ENCODE measurements around the gene SFXN2.
A peak's percentile ranks its signal among the peaks of the same experiment; 100 is the strongest.
"Not testable (repeated sequence)": the region's sequence is repeated elsewhere in the genome, so short reads cannot be mapped to it uniquely, and the experiment has no call there.

Gene SFXN2

DNA sequence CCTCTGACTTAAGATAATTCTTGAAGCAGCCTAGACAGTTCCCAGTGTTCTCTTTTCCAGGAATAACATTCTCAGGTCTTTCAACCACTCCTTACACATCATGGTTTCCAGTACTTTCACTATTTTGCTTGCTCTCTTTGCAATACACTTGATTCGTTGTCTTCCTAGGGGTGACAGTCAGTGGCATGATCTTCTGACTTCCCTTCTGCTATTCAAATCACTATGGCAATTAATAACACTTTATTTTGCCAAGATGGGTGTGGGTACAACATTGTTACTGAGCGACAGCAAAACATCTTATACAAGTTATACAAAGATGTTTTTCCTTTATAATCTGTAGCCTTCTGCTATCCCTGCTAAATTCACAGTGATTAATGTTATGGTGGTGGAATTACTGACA lies 15.5 kb upstream of the SFXN2 start:
- Histone ChIP-seq H3K36me3 (replicated peaks) (peaks cover 19% of the 10 kb centered on the region), H3K4me1 (no peaks in the 10 kb centered on the region), H3K9me3 (no peaks in the 10 kb centered on the region), H3K27me3 (ENCODE audit: low read depth) (no peaks in the 10 kb centered on the region), H3K4me3 (no peak overlapping the region)
- DNase-seq (ENCODE audit: low spot score in 2 of 2), result no peak
- in situ Hi-C loops (cut with MboI; ENCODE audit: low sequenced_read_pairs), result no loop called here

DNA sequence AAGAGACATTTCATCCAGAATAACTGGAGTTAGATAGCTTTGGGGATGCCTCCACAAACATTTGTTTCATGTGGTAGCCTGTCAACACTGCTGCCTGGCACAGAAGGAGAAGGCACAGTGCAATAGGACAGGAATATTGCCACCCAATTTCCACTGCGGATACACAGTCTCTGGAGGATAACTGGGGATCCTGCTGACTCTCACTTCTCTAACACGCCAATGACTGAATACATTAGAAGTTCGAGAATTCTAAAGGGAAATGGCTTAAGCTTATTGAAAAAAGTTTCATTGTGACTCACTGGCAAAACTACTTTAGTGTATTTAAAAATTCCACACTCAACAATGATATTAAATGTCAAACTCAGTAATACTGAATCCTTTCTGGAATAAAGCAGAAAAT lies 13.2 kb upstream of the SFXN2 start:
- no peak overlapping the region for H3K4me3 ChIP-seq
- no peaks in the 10 kb centered on the region for H3K9me3 ChIP-seq
- H3K4me1 ChIP-seq, result no peaks in the 10 kb centered on the region
- H3K36me3 ChIP-seq (replicated peaks), result peaks cover 18% of the 10 kb centered on the region
- no peak for DNase-seq (ENCODE audit: low spot score in 2 of 2)
- in situ Hi-C loops (cut with MboI; ENCODE audit: low sequenced_read_pairs), result no loop called here
- no peaks in the 10 kb centered on the region for H3K27me3 ChIP-seq (ENCODE audit: low read depth)

DNA sequence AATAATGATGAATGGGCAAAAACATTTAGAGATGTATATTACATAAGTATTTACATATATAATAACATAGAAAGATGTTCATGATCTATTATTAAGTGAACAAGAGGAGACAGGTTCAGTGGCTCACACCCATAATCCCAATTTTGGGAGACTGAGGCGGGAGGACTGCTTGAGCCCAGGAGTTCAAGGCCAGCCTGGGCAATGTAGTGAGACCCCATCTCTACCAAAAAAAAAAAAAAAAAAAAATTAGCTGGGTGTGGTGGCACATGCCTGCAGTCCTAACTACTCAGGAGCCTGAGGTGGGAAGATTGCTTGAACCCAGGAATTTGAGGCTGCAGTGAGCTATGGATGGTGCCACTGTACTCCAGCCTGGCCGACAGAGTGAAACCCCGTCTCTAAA lies 12.6 kb upstream of the SFXN2 start:
- no peaks in the 10 kb centered on the region for H3K9me3 ChIP-seq
- H3K36me3 ChIP-seq (replicated peaks), result peaks cover 13% of the 10 kb centered on the region
- no peak overlapping the region for H3K4me3 ChIP-seq
- H3K4me1 ChIP-seq, result no peaks in the 10 kb centered on the region
- in situ Hi-C loops (cut with MboI; ENCODE audit: low sequenced_read_pairs), result no loop called here
- no peaks in the 10 kb centered on the region for H3K27me3 ChIP-seq (ENCODE audit: low read depth)
- no peak for DNase-seq (ENCODE audit: low spot score in 2 of 2)

DNA sequence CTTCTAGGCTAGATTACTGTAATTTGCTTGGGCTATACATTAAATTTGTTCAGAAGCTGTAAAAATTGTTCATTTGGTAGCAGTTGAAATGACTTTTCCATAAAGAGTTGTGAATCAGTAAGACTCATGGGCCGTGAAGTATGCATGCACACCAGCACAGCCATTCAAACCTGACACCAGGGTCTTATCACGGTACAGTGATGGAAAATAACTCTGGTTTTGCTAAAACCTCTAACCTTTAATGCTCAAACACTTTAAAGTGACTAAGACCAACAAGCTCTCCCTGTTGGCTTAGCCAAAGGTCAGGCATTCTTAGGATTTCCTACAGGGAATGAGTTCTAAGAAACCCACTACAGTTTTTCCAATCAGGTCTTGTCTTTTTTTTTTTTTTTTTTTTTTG lies 11.7 kb upstream of the SFXN2 start:
- Histone ChIP-seq H3K36me3 (replicated peaks) (peaks cover 11% of the 10 kb centered on the region), H3K9me3 (no peaks in the 10 kb centered on the region), H3K4me1 (peaks cover 5% of the 10 kb centered on the region), H3K27me3 (ENCODE audit: low read depth) (no peaks in the 10 kb centered on the region), H3K4me3 (no peak overlapping the region)
- no peak for DNase-seq (ENCODE audit: low spot score in 2 of 2)
- in situ Hi-C loops (cut with MboI; ENCODE audit: low sequenced_read_pairs), result no loop called here

DNA sequence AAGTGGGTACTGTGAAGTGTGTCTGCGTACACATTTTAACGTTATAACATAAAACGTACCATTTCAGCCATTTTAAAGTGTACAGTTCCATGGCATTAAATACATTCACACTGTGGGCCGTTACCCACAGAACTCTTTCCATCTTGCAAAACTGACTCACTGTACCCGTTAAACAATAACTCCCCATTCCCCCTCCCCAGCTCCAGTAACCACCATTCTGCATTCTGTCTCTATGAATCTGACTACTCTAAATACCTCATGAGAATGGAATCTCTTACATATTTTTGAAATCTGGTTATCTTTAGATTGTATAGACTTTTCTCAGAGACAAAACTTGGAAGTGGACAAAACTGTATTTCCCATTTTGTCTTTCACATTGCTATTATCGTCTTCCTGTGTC lies 9.5 kb upstream of the SFXN2 start:
- Histone ChIP-seq H3K36me3 (replicated peaks) (no peaks in the 10 kb centered on the region), H3K27me3 (ENCODE audit: low read depth) (no peaks in the 10 kb centered on the region), H3K4me3 (no peak overlapping the region), H3K9me3 (no peaks in the 10 kb centered on the region), H3K4me1 (peaks cover 10% of the 10 kb centered on the region)
- no peak for DNase-seq (ENCODE audit: low spot score in 2 of 2)
- in situ Hi-C loops (cut with MboI; ENCODE audit: low sequenced_read_pairs), result no loop called here

DNA sequence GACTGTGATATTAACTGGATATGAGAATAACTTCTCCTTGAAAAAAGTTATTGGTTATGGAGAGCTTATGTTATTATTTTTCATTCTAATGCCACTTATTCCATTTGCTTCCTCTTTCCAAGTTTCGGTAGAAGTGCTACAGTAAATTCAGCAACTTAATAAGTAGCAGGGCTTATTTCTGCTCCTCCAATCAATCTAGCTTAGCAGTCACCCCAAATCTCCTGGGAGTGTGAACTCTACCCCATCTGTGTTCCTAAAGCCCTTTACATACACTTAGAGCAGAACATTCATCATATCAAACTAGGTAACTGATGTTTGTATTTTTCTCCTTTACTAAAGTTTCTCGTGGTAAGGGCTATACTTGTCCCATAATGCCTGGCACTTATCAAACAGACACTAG lies 8.9 kb upstream of the SFXN2 start:
- no peak for DNase-seq (ENCODE audit: low spot score in 2 of 2)
- H3K4me3 ChIP-seq, result no peak overlapping the region
- no peaks in the 10 kb centered on the region for H3K36me3 ChIP-seq (replicated peaks)
- no peaks in the 10 kb centered on the region for H3K27me3 ChIP-seq (ENCODE audit: low read depth)
- peaks cover 12% of the 10 kb centered on the region for H3K4me1 ChIP-seq
- no peaks in the 10 kb centered on the region for H3K9me3 ChIP-seq
- in situ Hi-C loops (cut with MboI; ENCODE audit: low sequenced_read_pairs), result no loop called here

DNA sequence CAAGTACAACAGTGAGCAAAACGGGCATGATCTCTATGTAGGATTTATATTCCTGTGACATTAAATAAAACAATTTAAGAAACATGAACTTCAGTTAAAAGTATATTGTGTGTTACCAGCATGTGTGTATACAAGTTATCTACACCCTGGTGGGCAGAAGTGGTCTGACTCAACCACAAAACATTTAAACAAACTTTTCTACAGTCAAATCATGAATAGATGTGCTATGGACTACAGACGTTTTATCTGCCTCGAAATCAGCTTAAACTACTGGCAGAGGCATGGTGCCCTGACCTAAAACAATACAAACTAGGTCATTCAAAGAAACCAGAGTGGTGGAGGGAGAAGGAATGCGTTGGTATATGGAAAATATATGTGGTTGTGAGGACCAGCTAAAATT lies 3.8 kb upstream of the SFXN2 start:
- no peak for DNase-seq (ENCODE audit: low spot score in 2 of 2)
- in situ Hi-C loops (cut with MboI; ENCODE audit: low sequenced_read_pairs), result no loop called here
- peaks cover 12% of the 10 kb centered on the region for H3K4me1 ChIP-seq
- no peak overlapping the region for H3K4me3 ChIP-seq
- no peaks in the 10 kb centered on the region for H3K36me3 ChIP-seq (replicated peaks)
- H3K9me3 ChIP-seq, result no peaks in the 10 kb centered on the region
- no peaks in the 10 kb centered on the region for H3K27me3 ChIP-seq (ENCODE audit: low read depth)

DNA sequence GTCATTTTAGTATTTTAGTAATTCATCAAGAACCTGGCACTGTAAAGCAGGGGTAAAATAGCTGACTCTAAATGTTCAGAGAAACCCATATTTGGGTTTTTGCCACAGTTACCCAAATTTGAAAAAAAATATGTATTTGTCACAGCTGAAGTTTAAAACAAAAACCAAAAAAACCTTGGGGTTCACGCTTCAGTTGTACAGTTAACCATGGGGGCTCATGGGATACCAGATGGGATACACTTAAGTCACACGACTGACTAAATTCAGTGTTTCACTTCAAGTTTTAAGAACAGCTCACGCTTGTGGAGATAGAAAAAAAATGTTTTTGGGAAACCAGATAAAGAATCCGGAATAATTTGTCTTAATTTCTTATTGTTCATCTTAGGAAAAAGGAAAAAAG lies 2.3 kb upstream of the SFXN2 start:
- in situ Hi-C loops (cut with MboI; ENCODE audit: low sequenced_read_pairs), result no loop called here
- DNase-seq (ENCODE audit: low spot score in 2 of 2), result no peak
- peaks cover 20% of the 10 kb centered on the region for H3K4me1 ChIP-seq

DNA sequence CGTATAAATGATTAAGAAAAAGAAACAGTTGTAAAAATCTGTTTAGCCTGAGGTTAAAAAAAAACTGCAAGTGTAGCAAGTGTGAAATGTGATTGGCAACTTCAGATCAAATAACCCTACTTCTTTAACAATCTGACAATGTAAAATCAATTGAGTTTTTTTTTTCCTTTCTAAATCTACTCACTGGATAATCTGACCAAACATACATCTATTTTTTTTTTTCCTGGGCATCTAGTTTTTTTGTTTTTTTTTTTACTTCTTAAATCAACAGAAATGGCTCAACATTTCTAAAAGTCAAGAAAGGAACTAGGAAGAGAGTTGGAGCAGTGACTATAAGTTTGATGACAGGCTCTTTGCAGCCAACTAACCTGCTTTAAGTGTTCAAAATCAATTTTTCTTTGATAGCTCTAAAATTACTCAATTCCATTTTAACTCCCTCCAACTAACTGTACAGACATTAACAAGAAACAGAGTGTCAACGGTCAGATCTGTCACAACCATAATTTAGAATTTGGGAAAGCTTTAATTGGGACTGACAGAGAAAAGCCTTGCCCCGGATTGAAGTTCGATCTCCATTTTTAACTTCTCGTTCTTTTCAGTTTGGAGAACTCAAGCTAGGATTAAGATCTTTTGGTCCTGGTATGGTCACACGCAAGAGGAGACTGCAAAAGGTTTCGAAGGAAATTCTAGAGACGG lies 1.4 kb upstream of the SFXN2 start:
- peak in 1 of 2 experiments; percentile 25 for DNase-seq (ENCODE audit: low spot score in 2 of 2)

More for the DNA sequence above, 2.3 kb upstream of the SFXN2 start:
- Histone ChIP-seq H3K9me3 (no peaks in the 10 kb centered on the region), H3K27me3 (ENCODE audit: low read depth) (no peaks in the 10 kb centered on the region), H3K4me3 (no peak overlapping the region), H3K36me3 (replicated peaks) (no peaks in the 10 kb centered on the region; the same call in 1 of the 2 replicates)

DNA sequence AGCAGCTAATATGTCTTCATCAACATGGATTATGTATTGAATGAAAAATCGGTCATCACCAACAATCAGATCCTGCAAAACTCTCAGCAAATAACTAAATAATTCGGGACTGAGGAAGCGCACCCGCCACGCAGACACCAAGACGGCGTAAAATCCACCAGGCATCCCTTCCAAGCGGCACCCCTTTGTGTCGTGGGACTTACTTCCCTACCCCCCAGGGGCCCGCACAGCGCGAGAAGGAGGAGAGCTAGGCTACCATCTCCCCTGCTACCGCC lies 960 bp upstream of the SFXN2 start:
- Histone ChIP-seq H3K36me3 (replicated peaks) (peaks cover 4% of the 10 kb centered on the region; the same call in 1 of the 2 replicates), H3K4me1 (peaks cover 21% of the 10 kb centered on the region), H3K4me3 (peak overlapping the region; percentile 86), H3K27me3 (ENCODE audit: low read depth) (no peaks in the 10 kb centered on the region), H3K9me3 (no peaks in the 10 kb centered on the region)
- peak in 1 of 2 experiments; percentile 68 for DNase-seq (ENCODE audit: low spot score in 2 of 2)
- in situ Hi-C loops (cut with MboI; ENCODE audit: low sequenced_read_pairs), result no loop called here

More for the DNA sequence above, 1.4 kb upstream of the SFXN2 start:
- no peaks in the 10 kb centered on the region for H3K27me3 ChIP-seq (ENCODE audit: low read depth)
- peaks cover 4% of the 10 kb centered on the region; the same call in 1 of the 2 replicates for H3K36me3 ChIP-seq (replicated peaks)
- H3K4me3 ChIP-seq, result peak overlapping the region; percentile 86
- no peaks in the 10 kb centered on the region for H3K9me3 ChIP-seq
- in situ Hi-C loops (cut with MboI; ENCODE audit: low sequenced_read_pairs), result no loop called here
- peaks cover 19% of the 10 kb centered on the region for H3K4me1 ChIP-seq

DNA sequence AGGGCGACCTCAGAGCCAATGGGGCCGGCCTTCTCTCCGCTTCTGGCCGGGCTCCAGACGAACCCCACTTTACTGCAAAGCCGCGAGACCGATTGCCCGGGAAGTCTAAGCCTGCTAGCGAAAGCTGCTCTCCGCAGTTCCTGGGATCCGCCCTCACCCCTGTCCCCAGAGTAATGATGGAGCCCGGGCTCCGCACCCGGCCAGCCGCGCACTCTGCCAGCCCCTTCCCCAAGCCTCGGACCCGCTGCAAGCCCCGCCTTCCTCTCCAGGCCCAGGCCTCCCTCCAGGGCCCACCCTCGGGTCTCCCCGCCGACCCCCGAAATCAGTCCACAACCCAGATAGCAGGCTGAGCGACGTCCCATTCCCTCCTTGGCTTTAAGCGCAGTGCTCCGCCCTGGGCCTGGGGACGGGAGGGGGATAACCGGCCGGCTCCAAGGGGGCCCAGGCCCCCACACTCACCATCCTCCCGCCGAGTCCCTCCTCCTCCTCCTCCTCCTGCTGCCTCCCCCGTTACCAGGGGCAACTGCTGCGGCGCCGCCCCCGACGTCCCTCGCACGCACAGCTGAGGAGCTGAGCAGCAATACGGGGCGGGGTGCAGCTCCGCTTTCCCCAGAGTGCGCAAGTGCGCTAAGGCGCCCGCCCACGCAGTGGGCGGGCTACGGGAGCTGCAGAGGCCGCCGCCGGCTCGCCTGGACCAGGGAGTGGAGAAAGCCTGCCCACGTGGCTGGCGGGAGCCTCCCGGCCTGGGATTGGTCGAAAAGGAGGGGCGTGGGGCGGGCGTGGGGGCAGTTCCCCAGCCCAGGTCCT lies 419 bp upstream of the SFXN2 start, which contains the start of gene ARL3:
Gene ARL3 (minus strand): TSS at position 584 of the 807 bp plus-strand sequence. CDS start 122 bp downstream, at position 462.
- peak; percentile 99 for DNase-seq (ENCODE audit: low spot score in 2 of 2)
- Histone ChIP-seq H3K4me1 (peaks cover 23% of the 10 kb centered on the region), H3K27me3 (ENCODE audit: low read depth) (no peaks in the 10 kb centered on the region), H3K4me3 (peak within 1 kb of the TSS; percentile 86), H3K36me3 (replicated peaks) (peaks cover 4% of the 10 kb centered on the region; the same call in 1 of the 2 replicates), H3K9me3 (no peaks in the 10 kb centered on the region)
- in situ Hi-C loops (cut with MboI; ENCODE audit: low sequenced_read_pairs), result no loop called here

DNA sequence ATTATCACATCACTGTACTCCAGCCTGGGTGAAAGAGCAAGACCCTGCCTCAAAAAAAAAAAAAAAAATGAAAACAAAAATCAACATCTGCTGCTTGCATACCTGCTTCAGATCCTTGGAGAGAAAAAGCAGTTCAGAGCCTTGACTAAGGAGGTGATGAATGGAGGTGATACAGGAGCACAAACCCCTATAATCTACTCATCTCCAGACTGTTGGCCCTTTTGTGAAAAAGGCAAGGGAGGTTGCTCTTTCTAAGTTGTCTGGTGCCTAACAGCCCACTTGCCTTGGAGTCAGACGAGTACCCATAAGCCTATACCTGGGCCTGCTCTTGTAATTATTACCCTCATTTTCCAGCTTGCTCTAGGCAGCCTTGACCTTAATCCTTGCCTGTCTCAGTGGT lies 1.4 kb downstream of the SFXN2 start:
- in situ Hi-C loops (cut with MboI; ENCODE audit: low sequenced_read_pairs), result no loop called here
- Histone ChIP-seq H3K4me3 (peak overlapping the region; percentile 86), H3K4me1 (peaks cover 29% of the 10 kb centered on the region)

DNA sequence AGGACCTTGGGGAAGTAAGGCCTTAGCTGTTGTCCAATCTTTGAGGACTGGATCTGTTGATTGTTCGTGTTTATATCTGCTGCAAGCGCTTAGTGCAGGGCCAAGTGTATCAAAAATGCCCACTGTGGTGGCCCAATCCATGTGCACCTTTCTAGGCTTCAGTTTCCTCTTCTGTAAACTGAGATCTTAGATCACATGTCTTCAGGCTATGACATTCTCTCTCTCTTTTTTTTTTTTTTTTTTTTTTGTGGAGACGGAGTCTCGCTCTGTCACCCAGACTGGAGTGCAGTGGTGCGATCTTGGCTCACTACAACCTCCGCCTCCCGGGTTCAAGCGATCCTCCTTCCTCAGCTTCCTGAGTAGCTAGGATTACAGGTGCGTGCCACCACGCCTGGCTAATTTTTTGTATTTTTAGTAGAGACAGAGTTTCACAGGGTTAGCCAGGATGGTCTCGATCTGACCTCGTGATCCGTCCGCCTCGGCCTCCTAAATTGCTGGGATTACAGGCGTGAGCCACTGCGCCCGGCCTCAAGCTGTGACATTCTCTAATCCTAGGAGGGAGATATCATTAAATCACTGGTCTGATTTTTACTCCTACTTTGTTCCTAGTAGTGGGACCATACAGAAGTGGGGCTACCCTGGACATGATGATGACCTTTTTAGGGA lies 2.6 kb downstream of the SFXN2 start:
- H3K36me3 ChIP-seq (replicated peaks); H3K9me3 ChIP-seq; H3K4me3 ChIP-seq; H3K27me3 ChIP-seq (ENCODE audit: low read depth); in situ Hi-C loops (cut with MboI; ENCODE audit: low sequenced_read_pairs); DNase-seq (ENCODE audit: low spot score in 2 of 2): not testable (repeated sequence)
- peaks cover 36% of the 10 kb centered on the region for H3K4me1 ChIP-seq

More for the DNA sequence above, 1.4 kb downstream of the SFXN2 start:
- Histone ChIP-seq H3K9me3 (no peaks in the 10 kb centered on the region), H3K27me3 (ENCODE audit: low read depth) (no peaks in the 10 kb centered on the region), H3K36me3 (replicated peaks) (peaks cover 8% of the 10 kb centered on the region; the same call in 1 of the 2 replicates)
- DNase-seq (ENCODE audit: low spot score in 2 of 2), result no peak

DNA sequence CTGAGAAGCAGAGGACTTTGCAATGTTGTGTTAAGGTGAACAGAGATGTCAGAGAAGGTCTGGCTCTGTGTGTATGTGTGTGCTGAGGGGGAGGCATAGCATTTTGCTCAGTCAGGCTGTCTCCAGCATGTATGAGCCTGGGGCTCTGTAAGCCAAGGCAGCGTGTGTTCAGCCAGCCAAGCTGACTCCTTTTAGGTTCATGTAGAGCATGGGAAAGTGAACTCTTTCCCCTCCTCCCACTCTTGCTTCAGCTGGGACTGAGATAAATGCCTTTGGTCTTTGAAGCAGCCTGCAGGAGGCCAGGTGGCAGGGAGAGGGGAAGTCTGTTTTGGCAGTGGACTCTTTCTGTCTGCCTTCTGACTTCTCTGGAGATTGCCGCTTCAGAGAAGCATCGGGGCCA lies 3.8 kb downstream of the SFXN2 start:
- peaks cover 42% of the 10 kb centered on the region for H3K4me1 ChIP-seq
- H3K4me3 ChIP-seq, result no peak overlapping the region
- H3K9me3 ChIP-seq, result no peaks in the 10 kb centered on the region
- in situ Hi-C loops (cut with MboI; ENCODE audit: low sequenced_read_pairs), result no loop called here
- no peaks in the 10 kb centered on the region for H3K27me3 ChIP-seq (ENCODE audit: low read depth)
- peak; percentile 24 to 39 for DNase-seq (ENCODE audit: low spot score in 2 of 2)
- H3K36me3 ChIP-seq (replicated peaks), result peaks cover 9% of the 10 kb centered on the region; the same call in 1 of the 2 replicates
